SK-N-SH (cell line): ENCODE results near the gene ARMC8.

Source experiments
- CTCF ChIP-seq: fragments of 200-600 bp; sonication (generic); IDR thresholded peaks from 2 replicates; pipeline ENCODE4 v1.6.1; 2017; ENCODE audit warnings: antibody characterized with exemption, mild to moderate bottlenecking, moderate library complexity
- EZH2phosphoT487 ChIP-seq: fragments of 200-600 bp; sonication (generic); IDR thresholded peaks from 2 replicates; pipeline ENCODE4 v1.6.1; 2017; ENCODE audit warnings: low read depth, mixed run types, mild to moderate bottlenecking, antibody characterized with exemption, moderate library complexity, borderline replicate concordance
- REST ChIP-seq: IDR thresholded peaks from 2 replicates; pipeline ENCODE4 v1.6.1; 2012; ENCODE audit warnings: mild to moderate bottlenecking, low read depth, low read length, moderate library complexity

GRCh38 chr3:138222942-138223287 lies 35.8 kb downstream of the ARMC8 start:
- TF ChIP-seq CTCF (no peak), EZH2phosphoT487 (no peak), REST (no peak)
